Ovary (tissue), 9 donors: ENCODE measurements around the gene TCF4. TPM values are rescaled to one million over a fixed set of nuclear protein-coding genes. Genes with fewer than 3 reads are reported as not detected.

Source experiments
- DNase-seq, 5 donors: peaks; one replicate each; pipeline ENCODE4 v3.0.0-alpha.2; 2019 to 2020
- H3K27ac ChIP-seq, 2 donors: fragments of 200-600 bp; one replicate each; pipeline versions ENCODE4 v1.5.1 to v1.8.0; 2019 to 2022
- H3K27me3 ChIP-seq: fragments of 200-600 bp; one replicate; pipeline ENCODE4 v1.8.0; 2022
- H3K36me3 ChIP-seq: fragments of 200-600 bp; sonication (generic); one replicate; pipeline ENCODE4 v1.5.1; 2019
- H3K4me1 ChIP-seq: one replicate; pipeline ENCODE4 v1.8.1; 2013; ENCODE audit warnings: mild to moderate bottlenecking, moderate library complexity; ENCODE audit not compliant: insufficient read depth
- H3K4me3 ChIP-seq: fragments of 200-600 bp; sonication (generic); one replicate; pipeline ENCODE4 v1.5.1; 2017
- H3K9me3 ChIP-seq, 2 donors: fragments of 200-600 bp in 1 of 2; sonication (generic) in 1 of 2; one replicate each; pipeline versions ENCODE4 v1.5.1 to v1.8.1; 2013 to 2019; ENCODE audit warnings: mild to moderate bottlenecking in 1 of 2, moderate library complexity in 1 of 2
- CTCF ChIP-seq, 3 donors: fragments of 450-650 bp in 2 of 3; fragments of 200-600 bp in 1 of 3; IDR thresholded peaks; one replicate each; pipeline versions ENCODE4 v1.5.1 to v1.8.0; 2016 to 2022; ENCODE audit warnings: antibody characterized with exemption in 3 of 3, mild to moderate bottlenecking in 1 of 3
- EP300 ChIP-seq: sonication (generic); formaldehyde crosslinking; IDR thresholded peaks from one replicate; pipeline ENCODE4 v1.6.1; 2017; ENCODE audit warnings: antibody characterized with exemption
- POLR2A ChIP-seq: fragments of 450-650 bp; IDR thresholded peaks from one replicate; pipeline ENCODE4 v1.6.1; 2017; ENCODE audit warnings: antibody characterized with exemption, mild to moderate bottlenecking, moderate library complexity
- WGBS, 3 donors: extraction: QIAGEN DNeasy Blood & Tissue Kit in 1 of 3; methylation state at CpG; one replicate each; pipeline versions ENCODE4 v1.1.5 to v1.1.7; 2013 to 2017; 5-methylcytosine and 5-hydroxymethylcytosine counted together
- intact Hi-C, 4 donors: fragments of 100-400 bp; cut with DNase I; formaldehyde crosslinking; loops; one replicate each; pipeline versions ENCODE4 v1.11.0 to v1.15.1; 2022 to 2023
- polyA plus RNA-seq, 2 donors: library from polyadenylated mRNA; stranded (reverse); fragments of 200-250 nt in 1 of 2; fragments of 350-450 nt in 1 of 2; fragmentation: Illumina TruSeq in 1 of 2; extraction: RNeasy Lipid Tissue Mini Kit (QIAGEN cat#74804) in 1 of 2; gene quantifications; one replicate each; pipeline ENCODE4 v1.2.3, GENCODE V29; 2013 to 2014
- total RNA-seq, 7 donors: library from RNA; depleted of rRNA in 2 of 7; stranded (reverse); fragments of >200 nt in 2 of 7; fragmentation: NEBNext Ultra II Directional in 3 of 7; extraction: Animal tissue kit (Norgen Biotek cat#: 25700) in 3 of 7; gene quantifications; one replicate each; pipeline versions ENCODE4 v1.1.0 to v1.2.4, GENCODE V29; 2016 to 2023
- donor health status: DM: no; HTN: no; CAD: no; lungs with moderate emphysema.
- donor health status: DM: no; HTN: no; CAD: no.
- donor health status: Bipolar disorder and iron deficiency.
- donor health status: DM: yes; HTN: yes; CAD: no.
- donor health status: DM: no; HTN: no; CAD: no.
- donor health status: DM: yes; HTN: yes; CAD: no.

The TCF4 gene
- total and polyA plus RNA-seq, 9 donors = 36.5 to 131 (median 112) TPM

DNA sequence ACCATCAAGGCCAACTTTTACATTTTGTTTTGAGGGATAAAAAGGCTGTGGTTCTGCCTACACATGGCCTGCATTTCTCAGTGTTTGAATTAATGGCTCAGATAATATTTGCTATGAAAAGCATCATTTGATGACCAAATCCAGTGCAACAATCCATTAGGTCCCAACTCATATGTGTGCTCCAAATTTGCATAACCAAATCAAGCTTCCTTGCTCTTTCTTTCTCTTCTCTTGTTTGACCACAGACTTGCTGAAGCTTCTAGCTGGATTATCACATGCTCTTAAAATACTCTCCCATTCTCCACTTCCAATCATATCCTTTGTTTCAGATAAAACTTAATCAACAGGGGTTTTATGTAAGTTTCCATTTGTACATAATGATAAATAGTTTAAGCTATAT is 147.0 kb downstream of the TCF4 start:
- DNase-seq = no peak
- no peak overlapping the region for H3K27ac ChIP-seq
- no peaks in the 10 kb centered on the region for H3K27me3 ChIP-seq
- no peaks in the 10 kb centered on the region for H3K36me3 ChIP-seq
- no peaks in the 10 kb centered on the region for H3K9me3 ChIP-seq
- H3K4me1 ChIP-seq = no peaks in the 10 kb centered on the region
- H3K4me3 ChIP-seq = no peak overlapping the region
- intact Hi-C loops = no loop called here
- TF ChIP-seq CTCF (IDR thresholded peaks at IDR 0.05) (no peak), POLR2A (no peak)

GRCh38 chr18:55439056-55439455 is 148.9 kb downstream of the TCF4 start:
- intact Hi-C loops = no loop called here
- no peak for DNase-seq
- TF ChIP-seq EP300 (no peak), CTCF (IDR thresholded peaks at IDR 0.05) (no peak), POLR2A (no peak)
- no peaks in the 10 kb centered on the region for H3K36me3 ChIP-seq
- H3K27ac ChIP-seq = no peak overlapping the region
- 81 to 83% (median 81%) methylated on average over 3 of the region's 3 CpGs for WGBS, 3 donors
- H3K4me1 ChIP-seq = no peaks in the 10 kb centered on the region
- H3K4me3 ChIP-seq = no peak overlapping the region
- H3K9me3 ChIP-seq = no peaks in the 10 kb centered on the region
- H3K27me3 ChIP-seq = no peaks in the 10 kb centered on the region

GRCh38 chr18:55435592-55435991 is 152.4 kb downstream of the TCF4 start:
- 95 to 100% (median 97%) methylated on average over 1 of the region's 1 CpG for WGBS, 3 donors
- Histone ChIP-seq H3K9me3 (no peaks in the 10 kb centered on the region), H3K27me3 (no peaks in the 10 kb centered on the region), H3K27ac (no peak overlapping the region), H3K36me3 (no peaks in the 10 kb centered on the region), H3K4me1 (peaks cover 4% of the 10 kb centered on the region), H3K4me3 (no peak overlapping the region)
- TF ChIP-seq POLR2A (no peak), CTCF (IDR thresholded peaks at IDR 0.05) (no peak), EP300 (no peak)
- intact Hi-C loops = no loop called here
- no peak for DNase-seq

DNA sequence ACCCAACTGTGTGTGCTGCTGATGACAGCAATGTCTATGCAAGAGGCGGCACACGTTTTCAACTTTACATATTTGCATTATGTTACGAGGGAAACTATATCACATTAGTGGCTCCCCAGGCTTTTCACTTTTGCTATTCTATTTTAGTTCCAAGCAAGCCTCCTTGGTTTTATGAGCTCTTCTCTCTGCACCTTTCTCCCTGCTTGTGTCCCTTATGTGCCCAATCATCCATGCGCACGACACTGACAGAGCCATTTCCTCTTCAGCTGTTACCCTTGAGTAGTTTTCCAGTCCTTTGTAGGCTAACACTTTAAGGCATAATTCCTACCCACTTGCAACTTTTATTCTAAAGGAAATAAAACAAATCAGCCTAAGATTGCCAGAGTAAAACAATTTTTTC is 154.3 kb downstream of the TCF4 start:
- Histone ChIP-seq H3K4me1 (peaks cover 4% of the 10 kb centered on the region), H3K27me3 (no peaks in the 10 kb centered on the region), H3K27ac (no peak overlapping the region), H3K36me3 (no peaks in the 10 kb centered on the region), H3K4me3 (no peak overlapping the region), H3K9me3 (no peaks in the 10 kb centered on the region)
- no peak for TF ChIP-seq CTCF (IDR thresholded peaks at IDR 0.05)
- TF ChIP-seq EP300 = no peak
- TF ChIP-seq POLR2A = no peak
- no peak for DNase-seq
- intact Hi-C loops = no loop called here
- WGBS, 3 donors = 90 to 93% (median 91%) methylated on average over 5 of the region's 5 CpGs

DNA sequence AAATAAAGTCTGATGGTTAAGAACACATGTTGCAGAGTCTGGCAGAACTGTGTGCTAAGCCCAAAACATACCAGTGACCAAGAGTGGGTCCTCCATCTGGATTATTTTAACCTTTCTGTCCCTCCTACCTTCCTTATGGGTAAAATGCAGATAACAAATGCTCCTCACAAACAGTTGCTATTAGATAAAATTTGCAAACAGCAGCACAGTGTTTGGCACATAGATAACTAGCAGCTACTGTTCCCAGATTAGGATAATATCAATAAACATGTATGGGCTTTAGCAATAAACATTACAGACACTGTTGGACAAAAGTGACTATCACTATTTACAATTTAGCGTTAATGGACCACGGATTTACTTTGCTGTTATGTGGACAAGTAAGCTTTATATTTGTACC is 154.9 kb downstream of the TCF4 start:
- intact Hi-C loops = no loop called here

More for the DNA sequence above, 154.9 kb downstream of the TCF4 start:
- H3K27ac ChIP-seq = no peak overlapping the region
- no peak overlapping the region for H3K4me3 ChIP-seq
- H3K36me3 ChIP-seq = no peaks in the 10 kb centered on the region
- WGBS, 3 donors = 19 to 65% (median 38%) methylated on average over 2 of the region's 2 CpGs
- no peaks in the 10 kb centered on the region for H3K27me3 ChIP-seq
- TF ChIP-seq CTCF (IDR thresholded peaks at IDR 0.05) (no peak), POLR2A (no peak), EP300 (no peak)
- peaks cover 4% of the 10 kb centered on the region for H3K4me1 ChIP-seq
- no peak for DNase-seq
- H3K9me3 ChIP-seq = no peaks in the 10 kb centered on the region
